Measurements from ENCODE around the gene SEZ6L2. TPM values are rescaled to one million over a fixed set of nuclear protein-coding genes. Genes with fewer than 3 reads are reported as not detected.

SEZ6L2 gene
- total RNA-seq, 1 experiment from 2014 or later, result 44.7 TPM

- Histone ChIP-seq H2BK20ac (ENCODE audit: low read depth, low read length, poor library complexity, severe bottlenecking) (no peak overlapping the region), H3K23ac (ENCODE audit: insufficient read length, low read depth, low read length) (no peak overlapping the region), H3K4ac (ENCODE audit: low read depth, low read length) (no peak overlapping the region), H3K9me3 (ENCODE audit: control insufficient read depth, low read depth, low read length) (no peaks in the 10 kb centered on the region), H2BK120ac (ENCODE audit: low read depth, low read length, poor library complexity, severe bottlenecking) (no peak overlapping the region), H3K4me1 (ENCODE audit: insufficient read depth, low read length) (peaks cover 2% of the 10 kb centered on the region), H2AFZ (ENCODE audit: low read length) (no peak overlapping the region), H3K79me1 (ENCODE audit: insufficient read depth, low read depth, low read length, poor library complexity, severe bottlenecking) (peaks cover 3% of the 10 kb centered on the region), H4K8ac (replicated peaks; ENCODE audit: insufficient read length, low read depth, low read length) (no peak overlapping the region), H3K79me2 (ENCODE audit: insufficient read depth, low read length) (no peaks in the 10 kb centered on the region; the same call in 1 of the 2 replicates), H3K23me2 (ENCODE audit: insufficient read length, low read depth, low read length, poor library complexity, severe bottlenecking) (peaks cover 25% of the 10 kb centered on the region), H3K27me3 (ENCODE audit: insufficient read depth, low read length) (no peaks in the 10 kb centered on the region), H3K9ac (ENCODE audit: extremely low read depth, insufficient read length, low read length) (peak overlapping the region; percentile 49), H4K20me1 (ENCODE audit: control insufficient read depth, insufficient read depth, insufficient read length) (no peaks in the 10 kb centered on the region), H4K5ac (ENCODE audit: insufficient read length, low read depth, low read length) (no peak overlapping the region), H3K27ac (ENCODE audit: insufficient read length, low read depth, low read length) (no peak overlapping the region), H4K91ac (ENCODE audit: insufficient read length, low read depth, low read length) (no peak overlapping the region), H3K18ac (ENCODE audit: insufficient read length, low read depth, low read length) (no peak overlapping the region), H2BK15ac (ENCODE audit: low read depth, low read length) (no peak overlapping the region), H3T11ph (ENCODE audit: low read length) (no peak overlapping the region), H3K14ac (ENCODE audit: insufficient read depth, low read length) (no peak overlapping the region; the same call in 1 of the 2 replicates), H2BK12ac (ENCODE audit: insufficient read length, low read depth, low read length) (no peak overlapping the region), H2AK5ac (ENCODE audit: insufficient read length, low read length) (no peak overlapping the region), H3K4me2 (ENCODE audit: insufficient read depth, insufficient read length, low read length) (peak overlapping the region; percentile 96), H3K56ac (ENCODE audit: insufficient read length, low read depth, low read length) (no peak overlapping the region), H2BK5ac (ENCODE audit: insufficient read length, low read length) (no peak overlapping the region)
- DNase-seq, result peak; percentile 44
- Mint-ChIP-seq H3K9me3 (no peaks in the 10 kb centered on the region; a peak in 1 of 5 replicates), H3K36me3 (ENCODE audit: insufficient read depth in 1 of 3, low read depth in 3 of 3) (peaks cover 6 to 23% (median 16%) of the 10 kb centered on the region in 3 experiments; a peak in 6 of 7 replicates), H3K4me3 (peak overlapping the region; percentile 88 to 95), H3K27ac (peak overlapping the region in 2 of 3 experiments; percentile 31 to 68; a peak in 3 of 7 replicates), H3K27me3 (ENCODE audit: low read depth) (no peaks in the 10 kb centered on the region), H3K4me1 (peaks cover 24 to 29% of the 10 kb centered on the region in 2 experiments)
- WGBS (ENCODE audit: extremely low coverage, insufficient read length, low lambda C conversion rate), result no CpG with 5 or more reads among the region's 9 CpGs
- TF ChIP-seq CTCF (conservative IDR thresholded peaks at IDR 0.05), result no peak
These were observed 1.1 kb downstream of the SEZ6L2 start for GRCh38 chr16:29898135-29898803.

Measured in H9 (cell line).